Measurements from ENCODE around the gene ZNF688. TPM values are rescaled to one million over a fixed set of nuclear protein-coding genes. Genes with fewer than 3 reads are reported as not detected.
A peak's percentile ranks its signal among the peaks of the same experiment; 100 is the strongest.

The ZNF688 gene
- total RNA-seq, 1 donor from 2014 or later = 4.5 TPM

DNA sequence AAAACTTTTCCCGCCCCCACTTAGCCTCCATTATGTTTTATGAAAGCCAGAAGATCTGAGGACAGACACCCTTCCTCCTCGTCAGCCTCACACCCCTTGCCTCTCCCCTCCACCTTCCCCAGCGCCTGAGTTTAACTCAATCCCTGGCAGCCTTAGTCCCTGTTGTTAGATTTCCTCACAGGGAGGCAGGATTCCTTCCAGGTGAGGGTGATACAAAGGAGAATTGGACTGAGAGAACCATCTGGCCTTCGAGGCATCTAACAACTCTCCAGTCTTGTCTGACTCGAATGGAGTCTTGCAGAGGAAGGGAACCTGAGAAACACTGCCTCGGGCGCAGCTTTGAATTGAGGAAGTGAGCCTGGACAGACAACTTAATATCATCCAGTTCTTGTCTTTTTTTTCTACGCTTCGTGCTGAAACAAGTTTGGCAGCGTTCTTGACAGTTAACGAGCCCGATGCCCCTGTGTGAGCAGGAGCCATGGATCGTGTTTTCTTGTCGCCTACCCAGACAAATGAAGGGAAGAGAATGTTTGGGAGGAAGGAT lies 43.8 kb downstream of the ZNF688 start:
- TF ChIP-seq, protein P1, sequence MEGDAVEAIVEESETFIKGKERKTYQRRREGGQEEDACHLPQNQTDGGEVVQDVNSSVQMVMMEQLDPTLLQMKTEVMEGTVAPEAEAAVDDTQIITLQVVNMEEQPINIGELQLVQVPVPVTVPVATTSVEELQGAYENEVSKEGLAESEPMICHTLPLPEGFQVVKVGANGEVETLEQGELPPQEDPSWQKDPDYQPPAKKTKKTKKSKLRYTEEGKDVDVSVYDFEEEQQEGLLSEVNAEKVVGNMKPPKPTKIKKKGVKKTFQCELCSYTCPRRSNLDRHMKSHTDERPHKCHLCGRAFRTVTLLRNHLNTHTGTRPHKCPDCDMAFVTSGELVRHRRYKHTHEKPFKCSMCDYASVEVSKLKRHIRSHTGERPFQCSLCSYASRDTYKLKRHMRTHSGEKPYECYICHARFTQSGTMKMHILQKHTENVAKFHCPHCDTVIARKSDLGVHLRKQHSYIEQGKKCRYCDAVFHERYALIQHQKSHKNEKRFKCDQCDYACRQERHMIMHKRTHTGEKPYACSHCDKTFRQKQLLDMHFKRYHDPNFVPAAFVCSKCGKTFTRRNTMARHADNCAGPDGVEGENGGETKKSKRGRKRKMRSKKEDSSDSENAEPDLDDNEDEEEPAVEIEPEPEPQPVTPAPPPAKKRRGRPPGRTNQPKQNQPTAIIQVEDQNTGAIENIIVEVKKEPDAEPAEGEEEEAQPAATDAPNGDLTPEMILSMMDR (IDR thresholded peaks at IDR 0.05; ENCODE audit: insufficient read depth, low read length, severe bottlenecking) = no peak
- FAIRE-seq (no peak), DNase-seq (ENCODE audit: low read depth) (peak; percentile 90)
- Histone ChIP-seq H3K27me3 (ENCODE audit: control insufficient read depth, insufficient read depth, low read length) (no peaks in the 10 kb centered on the region), H3K36me3 (ENCODE audit: control insufficient read depth, insufficient read depth, low read length) (peaks cover 10% of the 10 kb centered on the region), H3K4me3 (ENCODE audit: low read depth, low read length) (peak overlapping the region; percentile 80)

DNA sequence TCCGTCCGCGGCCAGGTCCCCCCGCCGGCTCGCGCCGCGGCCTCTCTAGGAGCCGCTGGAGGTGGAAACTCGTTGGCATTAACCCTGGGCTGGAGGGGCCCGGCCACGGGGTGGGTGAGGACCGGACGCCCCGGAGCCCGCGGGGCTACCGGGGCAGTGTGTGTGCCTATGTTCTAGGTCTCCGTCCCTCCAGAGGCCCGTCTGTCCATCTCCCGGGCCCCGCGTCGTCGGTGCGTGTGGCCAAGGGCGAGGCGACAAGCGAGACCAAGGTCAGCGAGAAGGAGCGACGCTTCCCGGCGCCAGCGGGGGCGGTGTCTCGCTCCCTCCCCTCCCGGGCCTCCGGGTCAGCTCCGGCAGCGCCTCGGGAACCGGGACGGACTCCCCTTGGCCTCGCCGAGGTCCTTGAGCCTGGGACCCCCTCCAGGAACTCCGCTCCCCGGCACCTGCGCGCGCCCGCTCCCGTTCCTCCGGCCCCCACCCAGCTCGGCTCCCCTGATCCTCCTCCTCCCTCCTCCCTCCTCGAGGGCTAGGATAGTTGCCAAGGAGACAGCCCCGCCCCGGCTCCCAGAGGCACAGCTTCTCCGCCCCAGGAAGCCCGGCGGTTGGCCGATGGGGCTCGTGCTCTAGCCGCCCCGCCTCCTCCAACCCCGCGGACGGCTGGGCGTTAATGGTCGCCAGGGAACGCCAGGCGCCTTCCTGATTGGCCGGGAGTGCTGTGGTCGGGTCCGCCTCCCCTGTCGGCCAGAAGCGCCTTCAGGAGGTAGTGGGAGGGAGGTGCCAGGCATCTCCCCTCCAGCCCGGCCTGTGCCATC lies 44.5 kb downstream of the ZNF688 start:
- TF ChIP-seq, protein P1 (IDR thresholded peaks at IDR 0.05; ENCODE audit: insufficient read depth, low read length, severe bottlenecking) = peak; percentile 50
- Histone ChIP-seq H3K4me3 (ENCODE audit: low read depth, low read length) (peak overlapping the region; percentile 80), H3K27me3 (ENCODE audit: control insufficient read depth, insufficient read depth, low read length) (no peaks in the 10 kb centered on the region), H3K36me3 (ENCODE audit: control insufficient read depth, insufficient read depth, low read length) (peaks cover 6% of the 10 kb centered on the region)
- DNase-seq (ENCODE audit: low read depth) (peak; percentile 89), FAIRE-seq (no peak)

DNA sequence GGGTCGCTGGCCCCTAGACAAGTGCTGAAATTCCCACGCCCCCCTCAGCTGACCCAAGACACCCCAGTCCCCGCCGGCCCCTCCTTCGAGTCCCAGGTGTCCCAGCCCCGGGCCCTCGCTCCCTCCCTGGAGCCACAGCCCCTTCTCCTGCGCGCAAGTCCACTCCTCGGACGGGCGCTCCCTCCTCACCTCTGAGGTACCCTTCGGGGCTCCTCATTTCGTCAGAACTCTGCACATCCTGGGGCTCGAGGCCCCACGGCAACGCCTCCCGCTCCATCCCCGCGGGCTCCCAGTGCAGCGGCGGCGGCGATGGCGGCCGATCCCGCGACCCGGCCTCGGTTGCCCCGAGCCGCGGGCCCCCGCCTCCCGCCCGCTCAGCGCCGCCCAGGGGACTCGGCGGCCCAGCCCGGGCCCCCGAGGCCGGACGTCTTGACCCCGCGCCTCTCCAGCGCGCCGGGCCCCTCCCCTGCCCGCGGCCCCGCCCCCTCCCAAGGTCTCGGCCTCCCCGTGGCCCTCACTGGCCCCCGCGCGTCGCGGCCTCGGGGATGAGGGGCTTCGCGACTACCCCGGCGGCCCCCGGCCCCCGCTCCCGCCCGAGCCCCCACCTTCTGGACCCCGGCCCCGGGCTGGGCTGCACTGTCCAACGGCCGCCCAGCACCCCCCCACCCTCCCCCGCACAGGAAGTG lies 45.2 kb downstream of the ZNF688 start, which contains the start of gene ZNF768:
Gene ZNF768, minus strand, starts transcription at position 430 of the 686 bp plus-strand sequence. Its CDS starts 153 bp downstream, at position 277.
- peak within 1 kb of the TSS; percentile 80 for H3K4me3 ChIP-seq (ENCODE audit: low read depth, low read length)
- H3K36me3 ChIP-seq (ENCODE audit: control insufficient read depth, insufficient read depth, low read length) = peaks cover 6% of the 10 kb centered on the region
- TF ChIP-seq, protein P1 (IDR thresholded peaks at IDR 0.05; ENCODE audit: insufficient read depth, low read length, severe bottlenecking) = no peak
- H3K27me3 ChIP-seq (ENCODE audit: control insufficient read depth, insufficient read depth, low read length) = no peaks in the 10 kb centered on the region
- FAIRE-seq (no peak), DNase-seq (ENCODE audit: low read depth) (no peak)

DNA sequence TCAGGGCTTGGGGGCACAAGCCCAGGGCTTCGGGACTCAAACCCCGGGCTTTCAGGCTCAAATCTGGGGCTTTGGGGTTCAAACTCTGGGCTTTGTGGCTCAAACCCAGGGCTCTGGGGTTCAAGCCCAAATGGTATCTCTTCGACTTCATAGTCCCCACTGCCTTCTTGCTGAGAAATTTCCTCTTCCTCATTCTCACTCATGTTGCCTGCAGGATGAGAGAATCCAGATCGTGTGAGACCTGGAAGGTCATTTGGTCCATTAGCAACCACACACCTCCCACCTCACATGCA lies 45.7 kb downstream of the ZNF688 start:
- TF ChIP-seq, protein P1 (IDR thresholded peaks at IDR 0.05; ENCODE audit: insufficient read depth, low read length, severe bottlenecking) = no peak
- DNase-seq (ENCODE audit: low read depth) (no peak), FAIRE-seq (no peak)
- no peaks in the 10 kb centered on the region for H3K27me3 ChIP-seq (ENCODE audit: control insufficient read depth, insufficient read depth, low read length)
- H3K4me3 ChIP-seq (ENCODE audit: low read depth, low read length) = peak overlapping the region; percentile 80
- peaks cover 3% of the 10 kb centered on the region for H3K36me3 ChIP-seq (ENCODE audit: control insufficient read depth, insufficient read depth, low read length)

DNA sequence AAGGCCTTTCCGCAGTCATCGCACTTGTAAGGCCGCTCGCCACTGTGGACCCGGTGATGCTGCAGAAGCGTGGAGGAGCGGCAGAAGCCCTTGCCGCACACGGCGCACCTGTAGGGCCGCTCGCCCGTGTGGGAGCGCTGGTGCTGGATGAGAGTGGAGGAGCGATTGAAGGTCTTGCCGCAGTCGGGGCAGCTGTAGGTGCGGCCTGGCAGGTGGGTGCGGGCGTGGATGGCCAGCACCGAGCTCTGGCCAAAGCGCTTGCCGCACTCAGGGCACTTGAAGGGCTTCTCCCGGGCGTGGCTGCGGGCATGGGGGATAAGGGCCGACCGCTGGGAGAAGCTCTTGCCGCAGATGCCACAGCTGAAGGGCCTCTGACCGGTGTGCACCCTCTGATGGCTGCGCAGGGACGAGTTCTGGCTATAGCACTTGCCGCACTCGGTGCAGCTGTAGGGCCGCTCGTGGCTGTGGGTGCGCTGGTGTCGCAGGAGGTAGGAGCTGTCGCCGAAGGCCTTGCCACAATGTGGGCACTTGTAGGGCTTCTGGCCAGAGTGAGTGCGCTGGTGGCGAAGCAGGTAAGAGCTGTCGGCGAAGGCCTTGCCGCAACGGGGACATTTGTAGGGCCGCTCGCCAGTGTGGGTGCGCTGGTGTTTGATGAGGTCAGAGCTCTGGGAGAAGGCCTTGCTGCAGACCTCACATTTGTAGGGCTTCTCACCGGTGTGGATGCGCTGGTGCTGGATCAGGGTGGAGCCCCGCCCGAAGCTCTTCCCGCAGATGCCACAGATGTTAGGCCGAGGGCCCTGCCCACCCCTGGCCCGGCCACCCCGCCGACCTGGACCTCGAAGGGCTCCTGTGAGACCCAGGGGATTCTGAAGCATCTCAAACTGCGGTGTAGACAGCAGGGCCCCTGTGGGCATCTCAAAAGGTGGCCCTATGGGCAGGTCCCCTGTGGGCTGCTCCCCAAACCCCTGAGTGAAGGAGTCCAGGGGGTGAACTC lies 46.6 kb downstream of the ZNF688 start:
- TF ChIP-seq, protein P1 (IDR thresholded peaks at IDR 0.05; ENCODE audit: insufficient read depth, low read length, severe bottlenecking) = no peak

More for the DNA sequence above, 46.6 kb downstream of the ZNF688 start:
- Histone ChIP-seq H3K36me3 (ENCODE audit: control insufficient read depth, insufficient read depth, low read length) (peaks cover 3% of the 10 kb centered on the region), H3K4me3 (ENCODE audit: low read depth, low read length) (no peak overlapping the region), H3K27me3 (ENCODE audit: control insufficient read depth, insufficient read depth, low read length) (no peaks in the 10 kb centered on the region)
- no peak for FAIRE-seq
- DNase-seq (ENCODE audit: low read depth) = no peak

All from bronchial epithelial cell (primary cell).